HL-60 (cell line): Measurements from ENCODE around the gene ADPRM.

ENCODE experiments used
- DNase-seq, 2 experiments: peaks; one replicate each; pipeline ENCODE4 v3.0.0-alpha.2; 2010 to 2020; ENCODE audit warnings: low read depth in 1 of 2, low spot score in 1 of 2
- H3K27ac ChIP-seq: fragments of 250-450 bp; sonication (Bioruptor Pico); replicated peaks from 2 replicates; pipeline ENCODE4 v1.5.1; 2020; ENCODE audit warnings: mild to moderate bottlenecking, moderate library complexity
- H3K27me3 ChIP-seq: fragments of 250-450 bp; sonication (Bioruptor Pico); 2 replicates; pipeline ENCODE4 v1.5.1; 2021; ENCODE audit warnings: mild to moderate bottlenecking, moderate library complexity; ENCODE audit not compliant: insufficient read depth, poor library complexity, severe bottlenecking
- H3K4me3 ChIP-seq: replicated peaks from 2 replicates; pipeline ENCODE4 v1.5.1; 2011; ENCODE audit warnings: mild to moderate bottlenecking, control low read depth, low read length; ENCODE audit not compliant: insufficient read depth
- CTCF ChIP-seq: IDR thresholded peaks from one replicate; pipeline ENCODE4 v1.5.1; 2011; ENCODE audit warnings: low read length, control low read depth, inconsistent platforms; ENCODE audit not compliant: insufficient read depth
- GABPA ChIP-seq: IDR thresholded peaks from 2 replicates; pipeline ENCODE4 v1.6.1; 2012; ENCODE audit warnings: low read depth
- POLR2AphosphoS5 ChIP-seq: IDR thresholded peaks from 2 replicates; pipeline ENCODE4 v1.6.1; 2012; ENCODE audit warnings: low read depth
- REST ChIP-seq: IDR thresholded peaks from 2 replicates; pipeline ENCODE4 v1.6.1; 2012; ENCODE audit warnings: low read depth; ENCODE audit not compliant: insufficient replicate concordance
- SPI1 ChIP-seq: IDR thresholded peaks from 2 replicates; pipeline ENCODE4 v1.6.1; 2012; ENCODE audit warnings: low read depth, mild to moderate bottlenecking, borderline replicate concordance

The ADPRM gene

DNA sequence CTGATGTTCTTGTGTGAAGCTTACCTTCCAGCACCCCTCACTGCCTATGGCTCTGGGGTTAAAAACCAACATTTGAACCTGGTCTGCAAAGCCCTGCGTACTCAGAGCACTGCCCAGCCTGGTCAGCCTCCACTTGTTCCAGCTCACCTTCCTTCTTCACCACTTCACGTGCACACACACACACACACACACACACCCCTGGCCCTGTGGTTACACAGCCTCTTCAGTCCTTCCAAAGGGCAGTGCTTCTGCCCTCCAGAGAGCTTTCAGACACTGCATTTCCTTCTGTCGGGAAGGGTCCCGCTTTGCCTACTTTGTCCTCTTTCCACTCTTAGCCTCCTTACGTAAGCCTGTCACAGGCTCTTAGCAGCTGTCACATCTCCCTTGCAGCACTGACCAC is 42.0 kb downstream of the ADPRM start:
- Histone ChIP-seq H3K27ac (no peak overlapping the region), H3K4me3 (no peak overlapping the region), H3K27me3 (no peaks in the 10 kb centered on the region)
- DNase-seq, result no peak
- TF ChIP-seq GABPA (no peak), POLR2AphosphoS5 (no peak), CTCF (no peak), REST (no peak), SPI1 (no peak)

GRCh38 chr17:10741416-10742135 is 44.2 kb downstream of the ADPRM start:
- no peak overlapping the region for H3K4me3 ChIP-seq
- no peaks in the 10 kb centered on the region for H3K27me3 ChIP-seq
- H3K27ac ChIP-seq, result no peak overlapping the region
- DNase-seq, result no peak
- TF ChIP-seq SPI1, result no peak
- TF ChIP-seq POLR2AphosphoS5, result no peak
- no peak for TF ChIP-seq CTCF
- no peak for TF ChIP-seq GABPA
- TF ChIP-seq REST, result no peak

GRCh38 chr17:10742431-10742830 is 45.0 kb downstream of the ADPRM start:
- no peak overlapping the region for H3K27ac ChIP-seq
- TF ChIP-seq REST (no peak), GABPA (no peak), CTCF (no peak), POLR2AphosphoS5 (no peak), SPI1 (no peak)
- no peaks in the 10 kb centered on the region for H3K27me3 ChIP-seq
- no peak for DNase-seq
- H3K4me3 ChIP-seq, result no peak overlapping the region
